Panc1 (cell line): ENCODE measurements around the gene SPEG. TPM values are rescaled to one million over a fixed set of nuclear protein-coding genes. Genes with fewer than 3 reads are reported as not detected.

Source experiments
- ATAC-seq: fragments of 200-7000 bp; cut with Tn5 transposase; 2 replicates; pipeline ENCODE4 v1.9.1; 2020; ENCODE audit warnings: mild to moderate bottlenecking, moderate library complexity
- BruUV-seq: library from RNA; stranded (reverse); fragments of 400-500 nt; replicated peaks from 2 replicates; lab custom pipeline; 2021; lab: Mats Ljungman, UMichigan
- CTCF ChIA-PET: fragments of 300-600 bp; sonication (Branson Sonifier 250); formaldehyde crosslinking; loops from one replicate; lab custom pipeline; 2022; ENCODE audit warnings: antibody characterized with exemption; lab: Charles Lee
- POLR2A ChIA-PET: fragments of 300-600 bp; sonication (Branson Sonifier 250); formaldehyde crosslinking; loops from one replicate; lab custom pipeline; 2022; ENCODE audit warnings: antibody characterized with exemption; lab: Charles Lee
- DNase-seq: peaks from one replicate; pipeline ENCODE4 v3.0.0-alpha.2; 2010; ENCODE audit warnings: low read depth, low spot score
- H3K27ac ChIP-seq: 2 replicates; pipeline ENCODE4 v1.5.1; 2011; ENCODE audit warnings: mild to moderate bottlenecking, low read length, inconsistent platforms
- H3K27me3 ChIP-seq: fragments of 200-500 bp; sonication (Bioruptor generic); 2 replicates; pipeline ENCODE4 v1.6.0; 2014; ENCODE audit warnings: low read length, inconsistent platforms; ENCODE audit not compliant: control insufficient read depth, insufficient read depth
- H3K36me3 ChIP-seq: fragments of 200-500 bp; sonication (Bioruptor generic); 2 replicates; pipeline ENCODE4 v1.5.1; 2014; ENCODE audit warnings: inconsistent platforms, mild to moderate bottlenecking, low read length, moderate library complexity; ENCODE audit not compliant: control insufficient read depth, insufficient read depth
- H3K4me1 ChIP-seq: 2 replicates; pipeline ENCODE4 v1.5.1; 2011; ENCODE audit warnings: inconsistent platforms, mild to moderate bottlenecking, low read length, moderate library complexity; ENCODE audit not compliant: control insufficient read depth, insufficient read depth
- H3K4me3 ChIP-seq, 2 experiments: 2 replicates each; pipeline ENCODE4 v1.5.1; 2011 to 2012; ENCODE audit warnings: low read depth in 2 of 2, low read length in 2 of 2, mild to moderate bottlenecking in 2 of 2, inconsistent platforms in 1 of 2, moderate library complexity in 1 of 2
- H3K9me3 ChIP-seq: fragments of 200-500 bp; sonication (Bioruptor generic); 2 replicates; pipeline ENCODE4 v1.5.1; 2014; ENCODE audit warnings: low read depth, mild to moderate bottlenecking, inconsistent platforms, low read length, moderate library complexity; ENCODE audit not compliant: control insufficient read depth, insufficient read depth
- POLR2AphosphoS5 ChIP-seq: IDR thresholded peaks from 2 replicates; pipeline ENCODE4 v1.6.1; 2012; ENCODE audit warnings: mild to moderate bottlenecking, low read depth, low read length, moderate library complexity
- SIN3A ChIP-seq: IDR thresholded peaks from 2 replicates; pipeline ENCODE4 v1.6.1; 2012; ENCODE audit warnings: low read depth, mild to moderate bottlenecking, low read length, moderate library complexity, borderline replicate concordance; ENCODE audit not compliant: insufficient read depth
- TCF7L2 ChIP-seq: IDR thresholded peaks from 2 replicates; pipeline ENCODE4 v1.6.1; 2011; ENCODE audit warnings: mild to moderate bottlenecking, low read depth, low read length, inconsistent platforms
- in situ Hi-C: cut with HindIII; loops from 2 replicates; pipeline ENCODE4 v1.10.0; 2016; ENCODE audit warnings: low sequenced_read_pairs, low pct_unique_long_range_greater_than_20kb
- intact Hi-C: fragments of 100-400 bp; cut with micrococcal nuclease; formaldehyde crosslinking; loops from one replicate; pipeline ENCODE4 v1.10.0; 2022; ENCODE audit not compliant: unreplicated experiment
- total RNA-seq: library from RNA; stranded (reverse); gene quantifications from one replicate; pipeline ENCODE4 v1.2.1, GENCODE V29; 2021; ENCODE audit not compliant: unreplicated experiment
- TF ChIP-seq, protein P1 (sequence below), 2 experiments: IDR thresholded peaks; 2 replicates each; pipeline ENCODE4 v1.6.1; 2011 to 2012; ENCODE audit warnings: low read depth in 2 of 2, control low read depth in 1 of 2, low read length in 1 of 2, mild to moderate bottlenecking in 1 of 2, moderate library complexity in 1 of 2; ENCODE audit not compliant: insufficient read depth in 1 of 2
- TF ChIP-seq, protein P2 (sequence below): fragments of 450-650 bp; IDR thresholded peaks from 2 replicates; pipeline ENCODE4 v1.5.1; 2017; ENCODE audit warnings: mild to moderate bottlenecking

The SPEG gene
- total RNA-seq, 1 experiment from 2014 or later: 3.4 TPM

DNA sequence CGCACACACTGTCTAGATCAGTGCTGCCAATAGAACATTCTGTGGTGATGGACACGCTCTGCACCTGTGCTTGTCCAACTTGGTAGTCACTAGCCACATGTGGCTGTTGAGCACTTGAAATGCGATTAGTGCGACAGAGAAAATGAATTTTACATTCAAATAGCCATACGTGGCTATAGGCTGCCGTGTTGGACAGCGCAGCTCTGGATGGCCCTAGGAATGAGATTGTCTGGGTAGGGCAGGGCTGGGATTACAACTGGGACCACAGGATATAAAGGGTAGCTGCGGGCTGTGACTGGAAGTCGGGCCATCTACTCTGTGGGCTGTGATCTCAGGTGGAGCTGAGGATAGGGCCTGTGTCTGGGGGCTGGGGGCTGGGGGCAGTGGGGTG lies 84.9 kb downstream of the SPEG start:
- Histone ChIP-seq H3K9me3 (no peaks in the 10 kb centered on the region), H3K36me3 (no peaks in the 10 kb centered on the region), H3K27ac (no peak overlapping the region), H3K4me1 (peaks cover 10% of the 10 kb centered on the region), H3K4me3 (no peak overlapping the region), H3K27me3 (no peaks in the 10 kb centered on the region)
- intact Hi-C loops: no loop called here
- ChIA-PET CTCF (interaction anchor here (0.8 to 2.9 kb wide), 4 partner anchors 21 to 117 kb away, joined by 3 to 12 read pairs (median 7); partner anchors contain the start of gene GMPPA), POLR2A (no interaction called here)
- no peak for DNase-seq
- TF ChIP-seq, protein P1, sequence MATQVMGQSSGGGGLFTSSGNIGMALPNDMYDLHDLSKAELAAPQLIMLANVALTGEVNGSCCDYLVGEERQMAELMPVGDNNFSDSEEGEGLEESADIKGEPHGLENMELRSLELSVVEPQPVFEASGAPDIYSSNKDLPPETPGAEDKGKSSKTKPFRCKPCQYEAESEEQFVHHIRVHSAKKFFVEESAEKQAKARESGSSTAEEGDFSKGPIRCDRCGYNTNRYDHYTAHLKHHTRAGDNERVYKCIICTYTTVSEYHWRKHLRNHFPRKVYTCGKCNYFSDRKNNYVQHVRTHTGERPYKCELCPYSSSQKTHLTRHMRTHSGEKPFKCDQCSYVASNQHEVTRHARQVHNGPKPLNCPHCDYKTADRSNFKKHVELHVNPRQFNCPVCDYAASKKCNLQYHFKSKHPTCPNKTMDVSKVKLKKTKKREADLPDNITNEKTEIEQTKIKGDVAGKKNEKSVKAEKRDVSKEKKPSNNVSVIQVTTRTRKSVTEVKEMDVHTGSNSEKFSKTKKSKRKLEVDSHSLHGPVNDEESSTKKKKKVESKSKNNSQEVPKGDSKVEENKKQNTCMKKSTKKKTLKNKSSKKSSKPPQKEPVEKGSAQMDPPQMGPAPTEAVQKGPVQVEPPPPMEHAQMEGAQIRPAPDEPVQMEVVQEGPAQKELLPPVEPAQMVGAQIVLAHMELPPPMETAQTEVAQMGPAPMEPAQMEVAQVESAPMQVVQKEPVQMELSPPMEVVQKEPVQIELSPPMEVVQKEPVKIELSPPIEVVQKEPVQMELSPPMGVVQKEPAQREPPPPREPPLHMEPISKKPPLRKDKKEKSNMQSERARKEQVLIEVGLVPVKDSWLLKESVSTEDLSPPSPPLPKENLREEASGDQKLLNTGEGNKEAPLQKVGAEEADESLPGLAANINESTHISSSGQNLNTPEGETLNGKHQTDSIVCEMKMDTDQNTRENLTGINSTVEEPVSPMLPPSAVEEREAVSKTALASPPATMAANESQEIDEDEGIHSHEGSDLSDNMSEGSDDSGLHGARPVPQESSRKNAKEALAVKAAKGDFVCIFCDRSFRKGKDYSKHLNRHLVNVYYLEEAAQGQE (IDR thresholded peaks at IDR 0.05; ENCODE audit: insufficient read depth in 1 of 2, low read depth in 2 of 2, low read length in 1 of 2): peak in 1 of 2 experiments; percentile 41; a peak in 1 of 4 replicates
- TF ChIP-seq, protein P2, sequence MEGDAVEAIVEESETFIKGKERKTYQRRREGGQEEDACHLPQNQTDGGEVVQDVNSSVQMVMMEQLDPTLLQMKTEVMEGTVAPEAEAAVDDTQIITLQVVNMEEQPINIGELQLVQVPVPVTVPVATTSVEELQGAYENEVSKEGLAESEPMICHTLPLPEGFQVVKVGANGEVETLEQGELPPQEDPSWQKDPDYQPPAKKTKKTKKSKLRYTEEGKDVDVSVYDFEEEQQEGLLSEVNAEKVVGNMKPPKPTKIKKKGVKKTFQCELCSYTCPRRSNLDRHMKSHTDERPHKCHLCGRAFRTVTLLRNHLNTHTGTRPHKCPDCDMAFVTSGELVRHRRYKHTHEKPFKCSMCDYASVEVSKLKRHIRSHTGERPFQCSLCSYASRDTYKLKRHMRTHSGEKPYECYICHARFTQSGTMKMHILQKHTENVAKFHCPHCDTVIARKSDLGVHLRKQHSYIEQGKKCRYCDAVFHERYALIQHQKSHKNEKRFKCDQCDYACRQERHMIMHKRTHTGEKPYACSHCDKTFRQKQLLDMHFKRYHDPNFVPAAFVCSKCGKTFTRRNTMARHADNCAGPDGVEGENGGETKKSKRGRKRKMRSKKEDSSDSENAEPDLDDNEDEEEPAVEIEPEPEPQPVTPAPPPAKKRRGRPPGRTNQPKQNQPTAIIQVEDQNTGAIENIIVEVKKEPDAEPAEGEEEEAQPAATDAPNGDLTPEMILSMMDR: no peak
- TF ChIP-seq TCF7L2 (no peak), SIN3A (no peak), POLR2AphosphoS5 (no peak)
- ATAC-seq: no peak
- in situ Hi-C loops: no loop called here
- no TSS peak for BruUV-seq

DNA sequence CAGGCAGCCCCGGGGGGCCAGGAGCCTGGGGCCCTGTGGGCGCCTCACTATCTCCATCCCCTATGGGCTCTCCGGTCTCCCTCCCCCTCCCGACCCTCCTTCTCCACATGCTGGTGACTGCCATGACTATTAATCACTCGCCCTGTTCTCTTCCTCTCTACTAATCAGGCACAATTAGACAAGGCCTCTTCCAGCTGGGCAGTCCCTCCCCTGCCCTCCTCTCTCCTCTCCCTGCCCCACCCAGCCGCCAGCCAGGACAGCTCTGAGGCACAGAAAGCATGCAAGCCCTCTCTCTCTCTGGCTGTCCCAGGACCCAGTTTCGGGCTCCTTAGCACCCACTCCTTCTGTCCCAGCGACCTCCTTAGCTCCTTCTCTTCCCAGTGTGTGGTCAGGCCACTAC lies 85.4 kb downstream of the SPEG start:
- Histone ChIP-seq H3K4me1 (peaks cover 10% of the 10 kb centered on the region), H3K9me3 (no peaks in the 10 kb centered on the region), H3K27me3 (no peaks in the 10 kb centered on the region), H3K36me3 (no peaks in the 10 kb centered on the region), H3K27ac (no peak overlapping the region), H3K4me3 (no peak overlapping the region)
- ChIA-PET POLR2A (no interaction called here), CTCF (interaction anchor here (0.8 to 2.9 kb wide), 9 partner anchors 9 to 117 kb away, joined by 3 to 12 read pairs (median 7); partner anchors contain the start of gene GMPPA)
- TF ChIP-seq SIN3A (no peak), TCF7L2 (no peak), POLR2AphosphoS5 (no peak)
- TF ChIP-seq, protein P1 (IDR thresholded peaks at IDR 0.05; ENCODE audit: insufficient read depth in 1 of 2, low read depth in 2 of 2, low read length in 1 of 2): no peak
- TF ChIP-seq, protein P2: no peak
- DNase-seq (no peak), ATAC-seq (no peak)
- intact Hi-C loops: no loop called here
- in situ Hi-C loops: no loop called here
- BruUV-seq: no TSS peak
